GM12878 (cell line): Measurements from ENCODE around the gene THADA. TPM values are rescaled to one million over a fixed set of nuclear protein-coding genes. Genes with fewer than 3 reads are reported as not detected.
A peak's percentile ranks its signal among the peaks of the same experiment; 100 is the strongest.

ENCODE experiments used
- ATAC-seq: fragments of 200-7000 bp; cut with Tn5 transposase; 3 replicates; pipeline ENCODE4 v1.9.1; 2020; ENCODE audit warnings: mild to moderate bottlenecking, moderate library complexity
- BruUV-seq: library from RNA; stranded (reverse); fragments of 400-500 nt; replicated peaks from 2 replicates; lab custom pipeline; 2021; lab: Mats Ljungman, UMichigan
- CTCF ChIA-PET: fragments of 300-600 bp; sonication (Branson Sonifier 250); formaldehyde crosslinking; extraction: SDS; loops from one replicate; lab custom pipeline; 2021; ENCODE audit warnings: inconsistent platforms; lab: Yijun Ruan, JAX
- POLR2A ChIA-PET: fragments of 350-600 bp; formaldehyde crosslinking; extraction: SDS; loops from one replicate; lab custom pipeline; 2021; ENCODE audit warnings: inconsistent platforms; lab: Charles Lee
- RAD21 ChIA-PET: fragments of 300-600 bp; sonication (Branson Sonifier 250); formaldehyde crosslinking; loops from one replicate; lab custom pipeline; 2023; ENCODE audit warnings: antibody characterized with exemption; ENCODE audit not compliant: unreplicated experiment; lab: Charles Lee
- SMC1A ChIA-PET: fragments of 300-600 bp; sonication (Branson Sonifier 250); formaldehyde crosslinking; loops from one replicate; lab custom pipeline; 2023; ENCODE audit not compliant: unreplicated experiment, uncharacterized antibody; lab: Charles Lee
- DNase-seq: peaks from one replicate; pipeline ENCODE4 v3.0.0-alpha.2; 2011; ENCODE audit warnings: low read depth, low spot score
- FAIRE-seq: peaks from 3 replicates; lab custom pipeline; 2011; peaks lifted over from hg19 to GRCh38; lab: Jason Lieb, UNC
- H2AFZ ChIP-seq: 2 replicates; pipeline ENCODE4 v1.6.0; 2011; ENCODE audit warnings: low read depth, low read length, control low read depth; ENCODE audit not compliant: control insufficient read depth
- H3K27ac ChIP-seq: 2 replicates; pipeline ENCODE4 v1.5.1; 2011; ENCODE audit warnings: control low read depth; ENCODE audit not compliant: control insufficient read depth, insufficient read depth
- H3K27me3 ChIP-seq, 2 experiments: replicated peaks in 1 of 2; 2 replicates each; pipeline versions ENCODE4 v1.6.0 to v1.6.1; 2011; ENCODE audit warnings: low read length in 1 of 2; ENCODE audit not compliant: control insufficient read depth in 2 of 2, insufficient read depth in 2 of 2
- H3K36me3 ChIP-seq, 2 experiments: 2 replicates each; pipeline ENCODE4 v1.5.1; 2011; ENCODE audit warnings: low read length in 1 of 2; ENCODE audit not compliant: control insufficient read depth in 2 of 2, insufficient read depth in 2 of 2
- H3K4me1 ChIP-seq: 2 replicates; pipeline ENCODE4 v1.6.1; 2011; ENCODE audit warnings: mild to moderate bottlenecking, low read length, moderate library complexity, mixed read lengths; ENCODE audit not compliant: control insufficient read depth, insufficient read depth
- H3K4me2 ChIP-seq: 2 replicates; pipeline ENCODE4 v1.6.0; 2011; ENCODE audit warnings: control low read depth; ENCODE audit not compliant: control insufficient read depth, insufficient read depth
- H3K4me3 ChIP-seq: fragments of 200-600 bp; sonication (generic); 2 replicates; pipeline ENCODE4 v1.5.1; 2016
- H3K79me2 ChIP-seq: 2 replicates; pipeline ENCODE4 v1.6.0; 2011; ENCODE audit warnings: low read length; ENCODE audit not compliant: control insufficient read depth, insufficient read depth
- H3K9ac ChIP-seq: 2 replicates; pipeline ENCODE4 v1.8.0; 2011; ENCODE audit warnings: low read length, control low read depth, mixed read lengths; ENCODE audit not compliant: control insufficient read depth, insufficient read depth
- H3K9me3 ChIP-seq: replicated peaks from 3 replicates; pipeline ENCODE4 v1.5.1; 2011; ENCODE audit warnings: mild to moderate bottlenecking, low read length; ENCODE audit not compliant: control insufficient read depth, insufficient read depth
- H4K20me1 ChIP-seq: 2 replicates; pipeline ENCODE4 v1.6.0; 2011; ENCODE audit not compliant: control insufficient read depth, insufficient read depth
- BMI1 ChIP-seq: fragments of 450-650 bp; IDR thresholded peaks from 2 replicates; pipeline ENCODE4 v1.6.1; 2016; ENCODE audit warnings: mild to moderate bottlenecking, moderate library complexity, borderline replicate concordance
- CREM ChIP-seq: IDR thresholded peaks from 2 replicates; pipeline ENCODE4 v1.6.1; 2014; ENCODE audit warnings: antibody characterized with exemption, low read depth
- GABPA ChIP-seq: IDR thresholded peaks from 2 replicates; pipeline ENCODE4 v1.6.1; 2014; ENCODE audit warnings: antibody characterized with exemption, low read depth, mild to moderate bottlenecking, inconsistent platforms
- IKZF2 ChIP-seq, 2 experiments: fragments of 450-650 bp; IDR thresholded peaks; 2 replicates each; pipeline ENCODE4 v1.6.1; 2017; ENCODE audit warnings: mild to moderate bottlenecking in 2 of 2, moderate library complexity in 2 of 2
- IRF3 ChIP-seq: fragments of 450-650 bp; IDR thresholded peaks from 2 replicates; pipeline ENCODE4 v1.6.1; 2014; ENCODE audit warnings: mild to moderate bottlenecking
- IRF5 ChIP-seq: fragments of 450-650 bp; IDR thresholded peaks from 2 replicates; pipeline ENCODE4 v1.6.1; 2017; ENCODE audit warnings: borderline replicate concordance
- JUND ChIP-seq: IDR thresholded peaks from 2 replicates; pipeline ENCODE4 v1.6.1; 2012; ENCODE audit warnings: low read depth, mild to moderate bottlenecking, low read length, improper control_type of control experiment, moderate library complexity
- MEF2B ChIP-seq: fragments of 450-650 bp; IDR thresholded peaks from 2 replicates; pipeline ENCODE4 v1.6.1; 2018; ENCODE audit warnings: mild to moderate bottlenecking, moderate library complexity; ENCODE audit not compliant: partially characterized antibody, poor library complexity, severe bottlenecking
- NFYB ChIP-seq: IDR thresholded peaks from 2 replicates; pipeline ENCODE4 v1.6.1; 2011; ENCODE audit warnings: low read depth, mild to moderate bottlenecking, low read length, improper control_type of control experiment, moderate library complexity; ENCODE audit not compliant: insufficient read depth
- NKRF ChIP-seq: fragments of 450-650 bp; conservative IDR thresholded peaks from 2 replicates; pipeline ENCODE4 v1.6.1; 2017; ENCODE audit warnings: mild to moderate bottlenecking, moderate library complexity
- PAX5 ChIP-seq: IDR thresholded peaks from 2 replicates; pipeline ENCODE4 v1.6.1; 2011; ENCODE audit warnings: low read depth, low read length, borderline replicate concordance
- SREBF1 ChIP-seq: IDR thresholded peaks from 2 replicates; pipeline ENCODE4 v1.6.1; 2012; ENCODE audit warnings: mild to moderate bottlenecking, low read length
- ZNF687 ChIP-seq: fragments of 450-650 bp; IDR thresholded peaks from 2 replicates; pipeline ENCODE4 v1.6.1; 2017; ENCODE audit warnings: mild to moderate bottlenecking, moderate library complexity
- WGBS: methylation state at CpG from one replicate; pipeline ENCODE4 v1.1.6; 2016; ENCODE audit warnings: low lambda C conversion rate; ENCODE audit not compliant: insufficient replicate concordance, insufficient coverage; ENCODE audit errors: missing lambda C conversion rate; 5-methylcytosine and 5-hydroxymethylcytosine counted together
- in situ Hi-C: fragments of 300-500 bp; cut with MboI; formaldehyde crosslinking; loops from 9 replicates; pipeline ENCODE4 v1.14.3; 2018; ENCODE audit warnings: mixed read lengths
- intact Hi-C: fragments of 100-400 bp; cut with micrococcal nuclease; formaldehyde crosslinking; loops from one replicate; pipeline ENCODE4 v1.14.2; 2022; ENCODE audit not compliant: unreplicated experiment
- polyA plus RNA-seq, 11 experiments: library from polyadenylated mRNA; depleted of rRNA in 4 of 11; unstranded in 6 of 11; stranded (reverse) in 5 of 11; fragments of >200 nt; fragmentation: Nextera tagmentation in 4 of 11; fragmentation: Illumina TruSeq in 1 of 11; extraction: Ambion mirVana in 4 of 11; extraction: Trizol in 1 of 11; gene quantifications; 1 replicate in 1 of 11; 2 replicates in 10 of 11; pipeline versions ENCODE4 v1.2.1 to v1.2.3, GENCODE V29; 2011 to 2016; ENCODE audit warnings: inconsistent platforms in 2 of 11, missing spikeins in 2 of 11, low read depth in 1 of 11
- total RNA-seq, 4 experiments: library from RNA; depleted of rRNA in 3 of 4; stranded (reverse); fragments of >200 nt in 3 of 4; fragmentation: Illumina TruSeq in 1 of 4; extraction: Trizol in 1 of 4; gene quantifications; 2 replicates each; pipeline versions ENCODE4 v1.2.1 to v1.2.3, GENCODE V29; 2013 to 2021

The THADA gene
- total and polyA plus RNA-seq, 10 of the 15 experiments (the other 5 are each of a cell fraction or from before 2014, with no cell fraction given) = 14.6 to 33.2 (median 23.2) TPM

GRCh38 chr2:43221763-43222474 lies 373.9 kb downstream of the THADA start:
- WGBS = 12% methylated on average over 8 of the region's 8 CpGs
- FAIRE-seq = no peak
- TF ChIP-seq ZNF687 = peak; percentile 46; the same call in 1 of the 2 replicates
- TF ChIP-seq IKZF2 (IDR thresholded peaks at IDR 0.05) = peak; percentile 58 to 59; a peak in 3 of 4 replicates
- TF ChIP-seq NFYB = no peak
- no peak for TF ChIP-seq CREM
- TF ChIP-seq SREBF1 = no peak
- no peak for TF ChIP-seq IRF5
- TF ChIP-seq IRF3 = no peak
- TF ChIP-seq JUND = no peak
- peak; percentile 50; the same call in 1 of the 2 replicates for TF ChIP-seq NKRF
- 0 out of 2 replicates have a peak, but pooled peaks have one; percentile 10 for TF ChIP-seq PAX5
- no peak for TF ChIP-seq GABPA
- TF ChIP-seq BMI1 = 0 out of 2 replicates have a peak, but pooled peaks have one; percentile 43
- peak; percentile 15 for TF ChIP-seq MEF2B

More at GRCh38 chr2:43221763-43222474, 373.9 kb downstream of the THADA start:
- intact Hi-C loops = loop anchor here (2.0 to 10.0 kb wide), 3 partner anchors 27 to 367 kb away; no protein-coding TSS in a partner anchor
- Histone ChIP-seq H3K4me1 (peaks cover 31% of the 10 kb centered on the region), H3K27ac (peak overlapping the region; percentile 88), H4K20me1 (no peaks in the 10 kb centered on the region), H3K9ac (peak overlapping the region; percentile 82), H3K79me2 (peaks cover 63% of the 10 kb centered on the region), H3K27me3 (no peaks in the 10 kb centered on the region), H3K4me3 (peak overlapping the region; percentile 81), H3K36me3 (no peaks in the 10 kb centered on the region; a peak in 3 of 4 replicates), H3K9me3 (no peaks in the 10 kb centered on the region), H2AFZ (no peak overlapping the region; the same call in 1 of the 2 replicates), H3K4me2 (peak overlapping the region; percentile 99)
- DNase-seq (no peak), ATAC-seq (no peak)
- in situ Hi-C loops = no loop called here
- POLR2A ChIA-PET = interaction anchor here (0.5 to 3.7 kb wide), 10 partner anchors 27 to 262 kb away, joined by 3 to 30 read pairs (median 5); no protein-coding TSS in a partner anchor
- SMC1A ChIA-PET = interaction anchor here (0.7 to 11.4 kb wide), 22 partner anchors 7 to 362 kb away, joined by 3 to 147 read pairs (median 4); no protein-coding TSS in a partner anchor
- BruUV-seq = no TSS peak
- RAD21 ChIA-PET = interaction anchor here (0.7 to 5.2 kb wide), 25 partner anchors 12 to 411 kb away, joined by 3 to 46 read pairs (median 4); no protein-coding TSS in a partner anchor
- CTCF ChIA-PET = interaction anchor here (0.7 to 6.3 kb wide), 24 partner anchors 7 to 348 kb away, joined by 3 to 69 read pairs (median 6); no protein-coding TSS in a partner anchor
